GM23338 (cell line): Measurements from ENCODE around the gene KCNMA1. TPM values are rescaled to one million over a fixed set of nuclear protein-coding genes. Genes with fewer than 3 reads are reported as not detected.

Experiments used
- ATAC-seq: fragments of 200-7000 bp; cut with Tn5 transposase; 3 replicates; pipeline ENCODE4 v1.9.1; 2020
- DNase-seq: peaks from one replicate; pipeline ENCODE4 v3.0.0-alpha.2; 2015; ENCODE audit warnings: low spot score
- H2AFZ ChIP-seq: fragments of 200-600 bp; sonication (generic); 2 replicates; pipeline ENCODE4 v1.8.0; 2016; ENCODE audit warnings: antibody characterized with exemption, mild to moderate bottlenecking, moderate library complexity
- H3F3A ChIP-seq: fragments of 200-600 bp; sonication (generic); replicated peaks from 2 replicates; pipeline ENCODE4 v1.8.0; 2017; ENCODE audit warnings: antibody characterized with exemption, mixed run types, low read depth
- H3K27ac ChIP-seq: fragments of 200-600 bp; sonication (generic); 2 replicates; pipeline ENCODE4 v1.6.1; 2016; ENCODE audit warnings: low read depth
- H3K27me3 ChIP-seq: fragments of 200-600 bp; sonication (generic); 2 replicates; pipeline ENCODE4 v1.8.0; 2016; ENCODE audit warnings: mild to moderate bottlenecking, mixed run types, moderate library complexity; ENCODE audit not compliant: insufficient read depth
- H3K36me3 ChIP-seq: fragments of 200-600 bp; sonication (generic); 2 replicates; pipeline ENCODE4 v1.8.0; 2016; ENCODE audit warnings: mild to moderate bottlenecking; ENCODE audit not compliant: insufficient read depth
- H3K4me1 ChIP-seq: fragments of 200-600 bp; sonication (generic); 2 replicates; pipeline ENCODE4 v1.8.0; 2016; ENCODE audit warnings: mild to moderate bottlenecking, moderate library complexity; ENCODE audit not compliant: insufficient read depth
- H3K4me2 ChIP-seq: fragments of 200-600 bp; sonication (generic); 2 replicates; pipeline ENCODE4 v1.7.1; 2017; ENCODE audit warnings: mixed run types
- H3K4me3 ChIP-seq: fragments of 200-600 bp; sonication (generic); 2 replicates; pipeline ENCODE4 v1.6.1; 2016; ENCODE audit warnings: mixed run types
- H3K79me2 ChIP-seq: fragments of 200-600 bp; sonication (generic); replicated peaks from 2 replicates; pipeline ENCODE4 v1.8.0; 2017; ENCODE audit warnings: mild to moderate bottlenecking; ENCODE audit not compliant: insufficient read depth
- H3K9me2 ChIP-seq: fragments of 200-600 bp; sonication (generic); 2 replicates; pipeline ENCODE4 v1.8.0; 2017; ENCODE audit not compliant: insufficient read depth
- H4K20me1 ChIP-seq: fragments of 200-600 bp; sonication (generic); replicated peaks from 2 replicates; pipeline ENCODE4 v1.8.0; 2017; ENCODE audit warnings: mild to moderate bottlenecking; ENCODE audit not compliant: insufficient read depth
- H3K27ac Mint-ChIP-seq: 2 replicates; pipeline ENCODE4 v1.8.0; 2020; ENCODE audit warnings: inconsistent platforms, mild to moderate bottlenecking, moderate library complexity, mixed read lengths
- H3K27me3 Mint-ChIP-seq: 3 replicates; pipeline ENCODE4 v1.8.0; 2022; ENCODE audit warnings: low read depth, mild to moderate bottlenecking, moderate library complexity, mixed read lengths, inconsistent platforms; ENCODE audit not compliant: insufficient read depth, poor library complexity
- H3K36me3 Mint-ChIP-seq: 3 replicates; pipeline ENCODE4 v1.8.0; 2021; ENCODE audit warnings: low read depth, mild to moderate bottlenecking, inconsistent platforms, moderate library complexity, mixed read lengths
- H3K4me1 Mint-ChIP-seq: 3 replicates; pipeline ENCODE4 v1.8.0; 2020; ENCODE audit warnings: mild to moderate bottlenecking, inconsistent platforms, mixed read lengths
- H3K4me3 Mint-ChIP-seq: 3 replicates; pipeline ENCODE4 v1.8.0; 2021; ENCODE audit warnings: moderate library complexity, mild to moderate bottlenecking, inconsistent platforms, mixed read lengths
- H3K9me3 Mint-ChIP-seq: 3 replicates; pipeline ENCODE4 v1.8.0; 2020; ENCODE audit warnings: moderate library complexity, mild to moderate bottlenecking, inconsistent platforms, mixed read lengths
- CTCF ChIP-seq, 2 experiments: fragments of 200-600 bp in 1 of 2; sonication (generic) in 1 of 2; conservative IDR thresholded peaks; 2 replicates each; pipeline versions ENCODE4 v1.5.1 to v1.6.1; 2016 to 2017; ENCODE audit warnings: antibody characterized with exemption in 2 of 2, low read depth in 2 of 2, mild to moderate bottlenecking in 2 of 2, moderate library complexity in 1 of 2
- ETS1 ChIP-seq: IDR thresholded peaks from 2 replicates; pipeline ENCODE4 v1.6.1; 2016; ENCODE audit warnings: antibody characterized with exemption
- EZH2 ChIP-seq: fragments of 200-600 bp; sonication (generic); IDR thresholded peaks from one replicate; pipeline ENCODE4 v1.8.0; 2017; ENCODE audit warnings: antibody characterized with exemption, mild to moderate bottlenecking, low read depth; ENCODE audit not compliant: unreplicated experiment
- EZH2phosphoT487 ChIP-seq: fragments of 200-600 bp; sonication (generic); IDR thresholded peaks from one replicate; pipeline ENCODE4 v1.8.1; 2018; ENCODE audit warnings: antibody characterized with exemption; ENCODE audit not compliant: unreplicated experiment
- JUNB ChIP-seq: IDR thresholded peaks from one replicate; pipeline ENCODE4 v1.6.1; 2016; ENCODE audit warnings: antibody characterized with exemption; ENCODE audit not compliant: unreplicated experiment
- NANOG ChIP-seq: IDR thresholded peaks from 2 replicates; pipeline ENCODE4 v1.6.1; 2016; ENCODE audit warnings: antibody characterized with exemption, borderline replicate concordance
- REST ChIP-seq: IDR thresholded peaks from one replicate; pipeline ENCODE4 v1.6.1; 2018; ENCODE audit warnings: antibody characterized with exemption; ENCODE audit not compliant: unreplicated experiment
- ZNF462 ChIP-seq: fragments of 250-450 bp; sonication (Bioruptor Pico); IDR thresholded peaks from 2 replicates; pipeline ENCODE4 v1.5.0; 2020; ENCODE audit warnings: mild to moderate bottlenecking, moderate library complexity
- polyA plus RNA-seq: library from polyadenylated mRNA; unstranded; fragments of >200 nt; fragmentation: Nextera tagmentation; extraction: Ambion mirVana; gene quantifications from 2 replicates; pipeline ENCODE4 v1.2.1, GENCODE V29; 2016
- total RNA-seq: library from RNA; depleted of rRNA; stranded (reverse); fragments of >200 nt; shearing (Covaris generic); gene quantifications from 2 replicates; pipeline ENCODE4 v1.2.3, GENCODE V29; 2014

Gene KCNMA1
- total and polyA plus RNA-seq, 2 experiments from 2014 or later: 8.2 to 9.0 TPM

- H3K4me3 ChIP-seq: no peak overlapping the region
- no peak overlapping the region for H3K27ac ChIP-seq
- no peaks in the 10 kb centered on the region for H3K27me3 Mint-ChIP-seq
- peaks cover 17% of the 10 kb centered on the region for H3K4me1 Mint-ChIP-seq
- no peaks in the 10 kb centered on the region for H3K36me3 ChIP-seq
- no peaks in the 10 kb centered on the region for H3F3A ChIP-seq
- H2AFZ ChIP-seq: no peak overlapping the region
- no peak overlapping the region for H3K4me3 Mint-ChIP-seq
- no peak for TF ChIP-seq ETS1
- H3K27ac Mint-ChIP-seq: no peak overlapping the region
- peaks cover 6% of the 10 kb centered on the region; the same call in 1 of the 2 replicates for H3K9me2 ChIP-seq
- no peaks in the 10 kb centered on the region for H4K20me1 ChIP-seq
- no peak overlapping the region for H3K4me2 ChIP-seq
- no peaks in the 10 kb centered on the region for H3K27me3 ChIP-seq
- no peaks in the 10 kb centered on the region for H3K9me3 Mint-ChIP-seq
- H3K79me2 ChIP-seq: no peaks in the 10 kb centered on the region
- H3K36me3 Mint-ChIP-seq: no peaks in the 10 kb centered on the region
- ATAC-seq (no peak), DNase-seq (no peak)
- H3K4me1 ChIP-seq: peaks cover 12% of the 10 kb centered on the region; the same call in 1 of the 2 replicates
These were observed 253.6 kb downstream of the KCNMA1 start for GRCh38 chr10:77383861-77384553.

- Mint-ChIP-seq H3K4me1 (peaks cover 2% of the 10 kb centered on the region; the same call in 2 of the 3 replicates), H3K27ac (no peak overlapping the region), H3K4me3 (no peak overlapping the region), H3K27me3 (no peaks in the 10 kb centered on the region), H3K9me3 (no peaks in the 10 kb centered on the region), H3K36me3 (no peaks in the 10 kb centered on the region)
- H4K20me1 ChIP-seq: no peaks in the 10 kb centered on the region
- peaks cover 2% of the 10 kb centered on the region; the same call in 1 of the 2 replicates for H3K4me1 ChIP-seq
- no peaks in the 10 kb centered on the region for H3F3A ChIP-seq
- H3K4me2 ChIP-seq: no peak overlapping the region
- no peak for DNase-seq
- no peaks in the 10 kb centered on the region for H3K79me2 ChIP-seq
- H3K27ac ChIP-seq: no peak overlapping the region
- no peaks in the 10 kb centered on the region for H3K36me3 ChIP-seq
- no peak for ATAC-seq
- H3K9me2 ChIP-seq: no peaks in the 10 kb centered on the region
- H3K4me3 ChIP-seq: no peak overlapping the region
- no peaks in the 10 kb centered on the region for H3K27me3 ChIP-seq
- no peak overlapping the region for H2AFZ ChIP-seq
- TF ChIP-seq EZH2 (no peak), REST (no peak), JUNB (no peak), CTCF (conservative IDR thresholded peaks at IDR 0.05; ENCODE audit: low read depth in 2 of 2) (no peak), EZH2phosphoT487 (no peak), ZNF462 (CRISPR knock-in tag) (no peak), NANOG (no peak)
These were observed 255.9 kb downstream of the KCNMA1 start for GRCh38 chr10:77381750-77382149.
